NCI-H1417 (cell line): ENCODE data around the gene AMBRA1.
A peak's percentile ranks its signal among the peaks of the same experiment; 100 is the strongest.

Source experiments
- DNase-seq, 3 experiments: peaks; one replicate each; lab custom pipeline; 2025; lab: John Stamatoyannopoulos, UW

AMBRA1 gene

DNA sequence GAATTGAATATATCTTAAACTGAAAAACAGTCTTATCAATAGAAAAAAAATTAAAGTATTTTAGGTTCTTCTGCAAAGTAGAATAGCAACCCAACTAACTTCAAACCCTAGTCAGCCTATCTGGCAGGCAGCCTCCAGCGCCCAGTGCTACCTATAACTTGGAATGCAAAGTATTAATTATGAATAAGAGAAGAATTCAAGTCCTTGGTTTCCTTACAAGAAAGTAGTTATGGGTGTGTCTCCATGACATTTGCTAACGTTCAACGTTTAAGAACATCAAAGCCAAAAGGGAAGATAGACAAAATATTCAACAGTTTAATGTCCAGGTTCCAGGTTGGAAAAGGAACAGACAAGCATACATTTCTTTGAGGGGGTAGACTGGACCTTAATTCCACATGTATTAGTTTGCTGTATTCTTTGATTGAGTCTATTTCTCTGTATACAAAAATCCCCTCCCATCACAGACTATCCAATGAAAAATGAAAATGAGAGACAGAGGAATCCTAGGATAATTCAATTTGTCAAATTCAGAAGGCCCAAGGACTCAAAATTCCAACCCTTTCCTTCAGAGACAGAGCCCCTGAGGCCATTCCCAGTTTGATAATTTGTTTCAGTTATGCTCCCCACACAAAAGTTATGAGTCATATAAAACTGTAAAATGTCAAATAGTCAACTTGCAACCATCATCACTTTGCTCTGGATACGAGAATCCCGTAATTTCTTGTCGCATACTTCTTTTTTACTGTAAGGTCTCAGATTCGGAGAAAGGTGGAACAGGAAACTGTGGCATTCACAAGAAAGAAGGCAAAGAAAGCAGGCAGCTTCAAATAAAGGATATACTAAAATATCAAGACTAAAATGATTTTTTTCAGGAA is 118.5 kb downstream of the AMBRA1 start:
- no peak for DNase-seq

DNA sequence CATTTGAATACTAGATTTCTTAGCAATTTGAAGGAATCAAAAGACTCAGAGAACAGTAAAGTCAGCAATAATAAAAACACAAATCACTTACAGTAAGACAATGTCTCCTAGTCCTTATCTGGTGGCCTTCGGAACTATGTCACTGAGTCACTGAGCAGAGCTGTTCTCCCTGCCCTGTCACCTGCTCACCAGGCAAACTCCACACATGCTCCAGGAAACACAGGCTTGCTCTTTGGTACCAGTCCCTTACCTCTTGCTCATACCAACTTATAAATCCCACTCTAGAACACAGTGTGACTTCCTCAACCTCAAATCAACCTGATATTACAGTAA is 121.2 kb downstream of the AMBRA1 start:
- DNase-seq = no peak

DNA sequence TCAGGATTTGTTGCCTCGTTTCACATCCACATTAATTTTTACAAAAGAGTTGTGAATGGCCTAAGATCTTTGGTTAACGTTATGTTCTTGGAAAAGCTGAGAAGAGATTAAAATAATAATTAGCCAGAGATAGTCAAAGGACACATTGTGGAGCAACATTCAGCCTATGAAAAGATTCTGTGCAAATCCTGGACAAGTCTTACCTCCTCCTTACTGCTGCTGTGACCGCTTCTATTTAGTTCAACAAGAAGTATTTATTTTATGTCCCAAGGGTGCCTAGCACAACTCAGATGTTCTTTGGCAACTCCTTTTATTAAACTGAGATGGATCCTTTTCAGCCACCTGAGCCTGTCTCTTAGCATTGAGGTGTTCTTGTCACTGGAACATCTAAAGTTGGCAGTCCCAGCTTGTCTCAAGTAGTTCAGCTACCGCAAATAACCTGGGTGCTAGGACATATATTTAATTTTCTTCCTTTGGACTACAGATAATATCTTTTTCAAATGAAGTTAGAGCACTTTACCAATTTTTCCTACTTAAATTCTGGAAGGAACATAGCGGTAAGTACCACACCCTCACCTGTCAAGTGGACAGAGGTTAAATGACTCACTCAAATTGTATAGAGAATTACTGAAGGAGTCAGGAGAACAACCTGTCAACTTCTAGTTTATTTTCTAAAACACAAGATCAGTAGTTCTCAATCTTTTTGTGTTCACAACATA is 121.7 kb downstream of the AMBRA1 start:
- DNase-seq = no peak

DNA sequence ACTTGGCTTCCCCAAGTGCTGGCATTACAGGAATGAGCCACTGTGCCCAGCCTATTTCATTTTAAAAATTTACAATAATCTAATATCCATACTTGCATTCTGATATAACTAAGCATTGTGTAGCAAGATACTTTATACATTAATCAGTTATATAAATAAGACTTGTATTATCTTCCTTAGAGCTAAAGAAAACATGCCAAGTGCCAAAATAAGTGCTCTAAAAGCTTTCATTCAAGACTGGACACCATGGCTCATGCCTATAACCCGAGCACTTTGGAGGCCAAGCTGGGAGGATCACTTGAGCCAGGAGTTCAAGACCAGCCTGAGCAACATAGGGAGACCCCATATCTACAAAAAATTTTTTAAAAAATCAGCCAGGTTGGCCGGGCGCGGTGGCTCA is 123.9 kb downstream of the AMBRA1 start:
- no peak for DNase-seq

DNA sequence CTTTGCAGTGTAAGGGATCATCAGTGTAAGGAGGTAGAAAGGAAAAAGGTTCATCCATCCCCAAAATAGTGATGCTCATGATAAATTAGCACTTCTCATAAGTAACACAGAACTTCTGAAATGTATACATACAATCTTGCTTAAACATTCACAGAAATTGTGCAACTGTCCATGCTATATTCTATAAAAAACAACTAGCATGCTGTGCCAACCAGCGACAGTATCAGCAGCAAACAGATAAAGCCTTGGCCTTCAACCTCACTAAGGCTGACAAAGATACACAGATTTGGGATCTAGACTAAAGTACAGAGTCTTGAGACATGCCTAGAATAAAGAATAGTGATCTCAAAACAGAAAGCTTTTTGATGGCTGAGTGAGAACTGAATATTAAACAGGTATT is 128.1 kb downstream of the AMBRA1 start:
- DNase-seq = no peak

DNA sequence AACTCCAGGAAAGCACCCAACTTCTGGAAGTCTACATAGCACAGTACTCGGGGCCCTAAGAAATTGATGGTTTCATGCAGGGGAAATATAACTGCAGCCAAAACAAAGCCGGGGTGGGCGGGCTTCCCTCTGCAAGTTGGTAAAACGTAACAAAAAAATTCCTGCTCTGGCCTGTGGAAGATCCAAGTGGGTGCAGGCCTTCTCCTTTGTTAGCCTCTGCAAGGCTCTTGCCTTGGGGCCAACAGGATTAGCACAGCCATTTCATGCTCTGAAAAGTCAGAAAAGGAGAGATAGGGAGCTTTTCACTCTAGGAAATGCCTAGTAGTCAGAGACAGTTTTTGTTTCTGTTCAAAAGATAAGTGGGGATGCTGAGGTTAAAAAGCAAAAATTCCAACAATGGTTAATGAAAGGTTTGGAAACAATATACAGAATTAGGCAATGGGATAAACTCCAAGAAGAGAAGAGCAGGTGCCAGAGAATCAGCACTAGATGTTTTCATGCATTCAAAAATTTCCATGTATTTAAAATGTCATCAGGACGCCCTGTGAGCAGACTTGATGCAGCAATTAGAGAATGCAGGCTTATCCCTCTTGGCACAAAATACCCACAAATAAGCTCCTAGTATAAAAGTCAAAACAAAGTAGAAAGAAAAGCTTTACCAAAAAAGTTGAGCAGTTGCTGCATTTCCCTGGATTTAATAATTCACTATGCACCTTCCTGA is 130.0 kb downstream of the AMBRA1 start:
- no peak for DNase-seq

DNA sequence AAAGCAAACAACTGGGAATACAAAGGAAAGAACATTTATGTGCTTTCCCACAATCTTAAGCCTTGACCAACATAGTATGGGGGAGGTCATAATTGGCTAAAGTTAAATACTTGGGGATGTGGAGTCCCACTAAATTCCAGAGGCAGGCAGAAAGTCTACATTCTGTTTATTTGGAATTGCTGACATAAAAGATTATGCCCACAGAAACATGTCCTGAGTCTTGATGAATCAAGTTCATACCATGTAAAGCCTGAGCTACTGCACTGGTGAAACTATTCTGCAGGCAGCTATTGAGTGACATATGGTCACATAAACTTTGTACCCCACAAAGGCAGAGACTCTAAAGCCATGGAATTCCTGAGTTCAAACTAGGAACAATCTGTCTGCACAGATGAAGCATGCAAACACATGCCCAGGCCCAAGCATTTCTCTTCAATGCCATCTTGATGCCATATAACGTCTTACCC is 132.3 kb downstream of the AMBRA1 start:
- DNase-seq = no peak

DNA sequence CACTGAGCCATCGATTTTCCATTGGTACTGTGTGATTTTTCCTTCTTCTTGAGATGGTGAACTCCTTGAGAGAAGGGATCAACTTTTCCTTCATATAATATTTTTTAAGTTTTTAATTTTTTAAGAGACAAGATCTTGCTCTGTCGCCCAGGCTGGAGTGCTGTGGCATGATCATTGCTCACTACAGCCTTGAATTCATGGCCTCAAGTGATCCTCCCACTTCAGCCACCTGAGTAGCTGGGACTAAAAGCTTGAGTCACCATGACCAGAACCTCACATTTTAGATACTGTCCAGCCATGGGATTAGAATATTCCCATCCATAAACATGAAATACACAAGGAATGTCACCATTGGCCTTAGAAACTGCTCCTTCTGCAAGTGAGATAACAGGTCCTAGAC is 135.3 kb downstream of the AMBRA1 start:
- DNase-seq = no peak

DNA sequence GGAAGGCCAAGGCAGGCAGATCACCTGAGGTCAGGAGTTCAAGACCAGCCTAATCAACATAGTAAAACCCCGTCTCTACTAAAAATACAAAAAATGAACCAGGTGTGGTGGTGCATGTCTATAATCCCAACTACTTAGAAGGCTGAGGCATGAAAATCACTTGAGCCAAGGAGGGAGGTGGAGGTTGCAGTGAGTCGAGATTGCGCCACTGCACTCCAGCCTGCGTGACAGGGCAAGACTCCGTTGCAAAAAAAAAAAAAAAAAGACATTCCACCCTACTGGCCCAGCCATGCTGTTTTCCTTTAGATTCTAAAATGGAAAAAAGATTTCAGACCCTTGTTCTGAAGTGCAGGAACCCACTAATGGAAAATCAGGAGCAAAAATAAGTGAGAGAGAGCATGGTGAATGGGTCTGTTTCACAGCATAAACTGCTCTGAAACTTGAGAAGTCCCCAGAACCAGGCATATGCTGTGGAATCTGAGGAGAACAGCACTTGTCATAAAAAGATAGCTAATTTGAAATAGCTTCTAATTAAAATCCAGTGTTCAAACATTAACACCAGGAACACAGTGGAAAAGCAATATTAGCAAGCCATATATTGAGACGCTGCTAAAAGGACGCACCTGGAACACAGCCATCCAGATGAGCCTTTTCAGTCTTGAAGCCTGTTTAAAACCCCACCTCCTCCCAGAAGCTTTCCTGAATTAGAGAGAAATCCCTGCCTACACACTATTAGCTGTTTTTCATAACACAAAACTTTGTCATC is 136.0 kb downstream of the AMBRA1 start:
- DNase-seq = no peak

DNA sequence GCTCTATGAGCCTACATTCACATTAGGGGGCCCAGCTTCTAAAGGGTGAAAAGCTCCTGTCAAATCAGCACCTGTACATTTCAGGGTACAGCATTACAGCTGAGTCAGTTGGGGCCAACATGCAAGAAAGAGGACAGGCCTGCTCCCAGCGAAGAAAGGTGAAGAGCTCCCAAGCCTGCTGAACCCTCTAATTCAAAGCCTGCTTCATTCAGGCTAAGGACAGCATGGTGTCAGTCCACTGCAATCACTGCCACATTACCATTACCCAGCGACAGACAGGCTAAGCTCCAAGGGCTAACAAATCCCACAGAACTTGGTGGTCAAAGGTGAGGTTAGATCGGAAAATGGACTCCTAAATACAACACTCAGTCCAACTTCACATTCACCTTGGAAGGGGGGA is 136.8 kb downstream of the AMBRA1 start:
- DNase-seq = peak in 1 of 3 experiments; percentile 52

DNA sequence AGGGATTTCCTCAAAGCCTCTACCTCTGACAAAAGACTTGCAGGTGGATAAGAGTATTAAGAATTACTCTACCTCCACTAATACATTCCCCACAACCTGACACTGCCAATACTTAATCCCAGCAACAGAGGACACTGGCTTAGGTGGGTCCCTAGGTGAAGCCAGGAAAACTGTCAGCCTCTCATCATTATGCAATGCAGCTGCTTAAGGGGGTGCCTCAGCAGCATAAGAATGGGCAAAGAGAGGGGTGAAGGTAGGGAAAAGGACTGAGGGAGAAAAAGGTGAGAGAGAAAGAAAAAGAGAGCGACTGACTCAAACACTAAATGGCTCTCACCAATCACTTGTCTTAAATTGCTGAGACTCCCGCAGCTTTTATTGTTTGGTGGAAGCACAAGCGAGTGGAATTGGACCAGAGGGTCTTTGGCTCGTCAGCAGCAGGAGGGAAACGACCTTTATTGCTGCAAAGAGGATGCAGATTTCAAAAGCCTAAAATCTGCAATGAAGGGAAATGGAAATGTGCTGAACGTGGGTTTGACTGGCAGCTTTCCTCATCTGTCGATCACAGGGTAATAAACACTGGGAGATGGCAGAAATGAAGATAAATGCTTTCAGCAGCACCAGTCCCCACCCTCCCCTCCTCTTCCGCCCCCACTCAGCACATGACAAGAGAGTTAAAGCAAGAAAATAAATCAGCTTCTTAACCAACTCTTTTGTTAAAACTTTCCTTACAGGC is 137.4 kb downstream of the AMBRA1 start:
- peak in 2 of 3 experiments; percentile 42 to 77 for DNase-seq

DNA sequence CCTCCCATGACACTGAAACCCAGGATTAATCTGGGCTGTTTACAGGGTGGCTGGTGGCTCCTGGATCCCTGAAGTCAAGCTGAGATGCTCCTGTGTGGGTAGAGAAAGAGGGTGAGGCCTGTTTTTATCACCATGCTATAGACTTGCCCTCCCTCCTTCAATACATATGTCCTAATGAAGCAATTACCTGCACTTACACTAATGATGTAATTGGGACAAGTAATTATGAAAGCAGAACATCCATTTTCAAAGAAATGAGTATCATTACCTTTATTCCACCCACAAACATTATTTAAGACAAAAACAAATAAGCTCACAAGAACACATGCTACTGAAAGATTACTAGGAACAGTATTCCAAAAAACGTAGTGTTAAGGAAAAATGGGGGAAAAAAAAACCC is 138.0 kb downstream of the AMBRA1 start:
- DNase-seq = peak in 1 of 3 experiments; percentile 55

DNA sequence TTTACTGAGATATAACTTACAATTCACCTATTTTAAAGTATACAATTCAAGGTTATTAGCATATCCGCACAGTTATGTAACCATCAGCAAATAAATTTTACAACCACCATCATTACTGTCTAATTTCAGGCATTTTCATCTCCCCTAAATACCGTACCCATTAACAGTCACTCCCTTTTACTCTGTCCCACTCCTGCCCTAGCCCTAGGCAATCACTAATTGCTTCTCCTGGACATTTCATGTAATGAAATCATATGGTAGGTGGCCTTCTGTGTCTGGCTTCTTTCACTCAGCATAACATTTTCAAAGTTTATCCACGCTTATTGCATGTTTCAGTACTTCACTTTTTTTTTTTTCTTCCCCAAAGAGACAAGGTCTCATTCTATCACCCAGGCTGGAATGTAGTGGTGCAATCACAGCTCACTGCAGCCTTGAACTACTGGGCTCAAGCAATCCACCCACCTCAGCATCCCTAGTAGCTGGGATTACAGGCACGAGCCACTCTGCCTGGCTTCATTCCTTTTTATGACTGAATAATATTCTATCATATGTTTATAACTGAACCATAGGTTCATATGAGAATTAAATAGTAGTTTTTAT is 140.8 kb downstream of the AMBRA1 start:
- no peak for DNase-seq

DNA sequence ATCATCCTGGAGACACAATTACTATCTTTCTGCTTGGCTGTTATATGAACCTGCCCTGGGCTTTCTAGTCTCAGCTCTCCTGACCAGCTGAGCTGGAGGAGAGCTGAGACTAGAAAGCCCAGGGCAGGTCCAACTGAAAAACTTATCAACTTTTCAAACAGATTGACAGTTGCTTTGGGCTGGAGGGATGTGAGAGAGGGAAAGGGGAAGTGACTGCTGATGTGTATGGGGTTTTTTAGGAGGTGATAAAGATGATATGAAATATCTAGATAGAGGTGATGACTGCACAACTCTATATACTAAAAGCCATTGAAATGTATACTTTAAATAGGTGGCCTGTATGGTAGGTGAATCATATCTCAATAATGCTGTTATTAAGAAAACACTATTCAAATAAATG is 142.1 kb downstream of the AMBRA1 start:
- DNase-seq = no peak

DNA sequence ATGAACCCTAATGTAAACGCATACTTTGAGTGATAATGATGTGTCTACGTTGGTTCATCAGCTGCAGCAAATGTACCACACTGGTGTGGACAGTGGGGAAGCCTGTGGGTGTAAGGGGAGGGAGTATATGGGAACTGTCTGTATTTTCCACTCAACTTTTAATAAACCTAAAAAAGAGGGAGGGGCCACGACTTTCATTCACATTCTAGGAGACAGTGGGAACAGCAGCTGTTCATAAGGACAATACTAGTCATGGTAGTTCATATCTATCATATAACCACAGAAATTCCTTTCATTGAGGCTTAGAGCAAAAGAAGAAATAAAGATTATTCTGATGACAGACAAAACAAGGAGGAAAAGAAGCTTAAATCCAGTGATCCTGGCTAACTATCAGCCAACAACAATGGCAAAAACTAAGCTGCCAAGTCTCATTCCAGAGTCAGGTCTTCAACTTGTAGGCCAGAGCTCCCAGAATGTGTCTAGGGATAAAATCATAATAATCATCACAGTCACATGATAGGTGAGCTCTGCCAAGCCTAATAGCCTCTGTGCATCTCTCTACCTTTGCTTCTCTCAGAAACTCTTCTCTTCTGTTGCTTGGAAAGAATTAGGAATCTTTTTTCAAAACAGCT is 142.9 kb downstream of the AMBRA1 start:
- DNase-seq = no peak

DNA sequence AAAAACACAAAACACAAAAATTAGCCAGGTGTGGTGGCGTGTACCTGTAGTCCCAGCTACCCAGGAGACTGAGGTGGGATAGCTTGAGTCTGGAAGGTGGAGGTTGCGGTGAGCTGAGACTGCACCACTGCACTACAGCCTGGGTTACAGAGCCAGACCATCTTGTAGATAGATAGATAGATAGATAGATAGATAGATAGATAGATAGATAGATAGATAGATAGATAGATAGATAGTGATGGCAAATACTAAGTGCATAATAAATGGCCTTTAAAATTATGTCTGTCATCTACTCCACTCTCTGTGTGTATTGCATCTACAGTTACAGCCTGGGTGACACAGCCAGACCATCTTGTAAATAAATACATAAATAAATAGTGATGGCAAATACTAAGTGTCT is 146.3 kb downstream of the AMBRA1 start:
- no peak for DNase-seq

DNA sequence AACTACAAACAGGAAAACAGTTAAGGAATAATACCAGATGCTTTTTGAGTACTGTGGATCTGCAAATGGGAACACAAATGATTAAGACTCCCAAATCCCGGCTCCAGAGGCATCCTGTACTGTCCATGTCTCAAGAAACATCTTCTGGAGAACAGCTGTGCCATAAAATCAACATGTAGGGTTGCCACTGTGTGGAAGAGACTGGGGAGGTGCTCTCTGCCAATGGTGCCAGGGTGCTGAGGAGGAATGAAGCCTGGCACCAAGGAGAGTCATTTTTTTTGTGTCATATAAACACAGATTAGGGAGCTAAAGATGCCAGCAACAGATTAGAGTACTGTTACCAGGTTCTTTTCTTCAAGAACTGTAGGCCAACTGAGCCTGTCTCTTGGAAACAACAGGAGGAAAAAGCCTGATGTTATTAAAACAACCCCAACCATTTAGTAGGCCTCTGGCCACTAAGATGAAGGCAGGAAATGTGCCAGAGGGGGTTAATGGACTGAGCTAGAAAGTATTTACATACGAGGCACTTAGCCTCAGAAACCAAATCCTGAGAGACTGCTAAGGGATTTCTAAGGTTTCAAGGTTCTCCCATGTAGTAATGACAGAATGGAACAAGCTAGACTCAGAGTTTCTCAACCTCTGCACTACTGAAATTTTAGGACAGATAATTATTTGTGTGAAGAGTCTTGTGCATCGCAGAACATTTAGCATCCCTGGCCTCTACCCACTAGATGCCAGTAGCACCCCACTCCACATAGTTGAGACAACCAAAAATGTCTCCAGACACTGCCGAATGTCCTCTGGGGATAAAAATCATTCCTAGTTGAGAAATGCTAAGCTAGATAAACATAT is 147.7 kb downstream of the AMBRA1 start:
- DNase-seq = peak; percentile 36 to 51 (median 48)

DNA sequence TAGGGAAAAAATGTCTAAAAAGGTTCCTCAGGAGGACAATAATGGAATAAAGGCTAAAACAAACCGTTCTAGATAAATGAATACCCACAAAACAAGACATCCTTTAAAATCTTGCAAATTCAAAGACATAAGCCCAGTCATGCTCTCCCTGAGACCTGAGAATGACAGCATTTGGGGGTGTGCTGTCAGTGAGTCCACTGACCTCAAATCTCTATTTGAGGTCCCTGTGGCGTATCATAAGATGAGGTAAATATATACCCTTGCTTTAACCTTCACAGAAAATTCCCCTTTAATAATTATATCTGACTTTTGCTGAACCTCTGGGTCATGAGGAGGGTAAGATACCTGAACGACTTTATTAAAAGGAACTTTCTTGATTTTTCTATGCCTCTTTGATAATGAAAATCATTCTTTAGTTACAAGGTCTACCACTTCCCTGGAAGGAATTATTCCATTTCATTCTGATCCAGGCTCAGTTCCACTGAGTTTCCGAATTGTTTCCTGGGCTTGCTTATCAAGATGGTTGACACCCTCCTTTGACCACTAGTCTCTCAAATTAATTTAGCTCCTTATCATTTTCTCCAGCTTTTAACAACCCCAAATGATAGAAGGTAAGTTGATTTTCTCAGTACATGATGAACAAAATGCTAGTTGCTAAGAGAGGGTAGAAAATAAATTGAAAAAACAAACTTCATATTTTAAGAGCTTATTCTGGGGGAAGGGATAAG is 148.5 kb downstream of the AMBRA1 start:
- no peak for DNase-seq

DNA sequence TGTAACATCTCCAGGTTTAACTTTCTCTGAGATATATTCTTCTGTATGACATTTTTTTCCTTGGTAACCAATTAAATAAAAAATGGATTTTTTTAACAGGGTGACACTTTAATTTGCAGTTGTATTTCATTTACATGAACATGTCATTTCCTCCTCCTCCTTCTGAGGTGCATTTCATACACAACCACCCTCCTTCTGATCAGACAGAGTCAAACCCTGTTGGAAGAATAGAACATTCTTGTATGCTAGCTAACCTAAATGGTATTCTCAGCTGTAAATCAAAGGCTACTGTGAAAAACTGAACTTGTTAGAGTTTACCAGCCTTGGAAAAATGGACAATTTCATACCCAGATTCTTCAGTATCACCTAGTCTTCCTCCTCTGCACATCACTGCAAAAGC is 149.5 kb downstream of the AMBRA1 start:
- no peak for DNase-seq
